ENCODE measurements around the gene CT45A8. TPM values are rescaled to one million over a fixed set of nuclear protein-coding genes. Genes with fewer than 3 reads are reported as not detected.
A peak's percentile ranks its signal among the peaks of the same experiment; 100 is the strongest.
"Not testable (repeated sequence)": the region's sequence is repeated elsewhere in the genome, so short reads cannot be mapped to it uniquely, and the experiment has no call there.

CT45A8 gene
- total and polyA plus RNA-seq, 11 donors = not detected

DNA sequence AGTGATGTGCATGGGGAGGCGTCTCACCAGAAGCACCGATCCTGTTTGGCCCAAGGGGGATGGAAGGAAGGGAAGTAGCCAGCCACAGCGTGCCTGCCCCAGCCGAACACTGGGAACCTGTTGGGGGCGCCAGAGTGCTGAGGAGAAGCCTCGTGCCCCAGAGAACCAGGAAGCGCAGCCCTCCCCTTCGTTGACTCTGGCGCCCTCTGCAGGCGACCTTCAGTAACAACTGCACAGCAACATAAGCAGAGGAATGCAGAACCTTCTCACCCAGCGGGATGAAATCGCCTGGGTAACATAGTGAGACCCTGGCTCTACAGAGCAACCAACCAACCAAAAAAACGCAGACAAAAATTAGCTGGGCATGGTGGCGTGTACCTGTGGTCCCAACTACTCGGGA lies 34.6 kb upstream of the CT45A8 start:
- ATAC-seq; H3K27ac ChIP-seq; H3K4me1 ChIP-seq; H3K27me3 ChIP-seq; H3K36me3 ChIP-seq; H3K9me3 ChIP-seq; H3K4me3 ChIP-seq; DNase-seq; intact Hi-C loops (cut with DNase I): not testable (repeated sequence)
- WGBS, 4 donors = 63 to 79% (median 73%) methylated on average over 5 to 14 of the region's 15 CpGs
- TF ChIP-seq, protein P1, sequence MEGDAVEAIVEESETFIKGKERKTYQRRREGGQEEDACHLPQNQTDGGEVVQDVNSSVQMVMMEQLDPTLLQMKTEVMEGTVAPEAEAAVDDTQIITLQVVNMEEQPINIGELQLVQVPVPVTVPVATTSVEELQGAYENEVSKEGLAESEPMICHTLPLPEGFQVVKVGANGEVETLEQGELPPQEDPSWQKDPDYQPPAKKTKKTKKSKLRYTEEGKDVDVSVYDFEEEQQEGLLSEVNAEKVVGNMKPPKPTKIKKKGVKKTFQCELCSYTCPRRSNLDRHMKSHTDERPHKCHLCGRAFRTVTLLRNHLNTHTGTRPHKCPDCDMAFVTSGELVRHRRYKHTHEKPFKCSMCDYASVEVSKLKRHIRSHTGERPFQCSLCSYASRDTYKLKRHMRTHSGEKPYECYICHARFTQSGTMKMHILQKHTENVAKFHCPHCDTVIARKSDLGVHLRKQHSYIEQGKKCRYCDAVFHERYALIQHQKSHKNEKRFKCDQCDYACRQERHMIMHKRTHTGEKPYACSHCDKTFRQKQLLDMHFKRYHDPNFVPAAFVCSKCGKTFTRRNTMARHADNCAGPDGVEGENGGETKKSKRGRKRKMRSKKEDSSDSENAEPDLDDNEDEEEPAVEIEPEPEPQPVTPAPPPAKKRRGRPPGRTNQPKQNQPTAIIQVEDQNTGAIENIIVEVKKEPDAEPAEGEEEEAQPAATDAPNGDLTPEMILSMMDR (IDR thresholded peaks at IDR 0.05) = peak in 1 of 12 donors; percentile 6

DNA sequence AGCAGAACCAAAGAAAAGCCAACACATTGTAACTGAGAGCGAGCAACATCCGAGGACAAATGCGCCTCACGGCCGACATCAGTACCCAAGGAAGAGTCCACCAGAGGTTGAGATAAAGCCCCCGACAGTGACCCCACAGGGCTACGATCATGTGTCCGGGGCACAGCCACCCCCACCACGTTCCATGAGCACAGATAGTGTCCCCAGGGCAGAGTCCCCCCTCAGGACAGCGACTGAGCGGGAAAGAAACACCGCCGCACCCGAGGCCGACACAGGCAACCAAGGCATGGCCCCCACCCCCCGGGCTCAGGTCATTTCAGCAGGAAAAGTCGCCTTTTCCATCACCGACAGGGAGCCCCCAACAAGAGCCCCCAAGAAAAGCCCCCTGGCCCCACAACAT lies 33.9 kb upstream of the CT45A8 start:
- H3K27ac ChIP-seq; H3K36me3 ChIP-seq; ATAC-seq; H3K4me1 ChIP-seq; H3K27me3 ChIP-seq; H3K9me3 ChIP-seq; intact Hi-C loops (cut with DNase I); H3K4me3 ChIP-seq: not testable (repeated sequence)
- 81 to 91% (median 90%) methylated on average over 9 to 12 of the region's 18 CpGs for WGBS, 4 donors
- DNase-seq = peak in 1 of 5 donors; percentile 37

DNA sequence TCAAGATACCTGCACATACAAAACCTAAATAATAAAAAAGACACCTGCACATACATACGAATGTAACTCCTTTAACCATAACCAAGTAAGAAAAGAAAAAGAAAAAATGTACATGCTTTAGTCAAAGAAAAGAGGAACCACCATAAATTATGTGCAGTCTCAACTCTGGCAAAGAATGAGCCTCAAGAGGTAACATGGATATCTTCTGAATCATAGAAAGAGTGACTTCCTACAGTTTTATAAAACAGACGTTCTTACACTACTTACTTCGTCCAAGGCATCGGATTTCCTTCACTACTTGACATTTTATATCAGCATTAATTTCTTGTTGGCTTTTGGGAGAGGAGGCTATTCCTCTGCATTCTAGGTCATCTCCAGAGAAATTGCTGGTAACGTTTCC lies 28.4 kb upstream of the CT45A8 start:
- H3K9me3 ChIP-seq; H3K36me3 ChIP-seq; H3K4me1 ChIP-seq; ATAC-seq; H3K27me3 ChIP-seq; H3K27ac ChIP-seq; H3K4me3 ChIP-seq; intact Hi-C loops (cut with DNase I); DNase-seq: not testable (repeated sequence)
- 54 to 70% (median 65%) methylated on average over 4 to 5 of the region's 5 CpGs for WGBS, 4 donors

DNA sequence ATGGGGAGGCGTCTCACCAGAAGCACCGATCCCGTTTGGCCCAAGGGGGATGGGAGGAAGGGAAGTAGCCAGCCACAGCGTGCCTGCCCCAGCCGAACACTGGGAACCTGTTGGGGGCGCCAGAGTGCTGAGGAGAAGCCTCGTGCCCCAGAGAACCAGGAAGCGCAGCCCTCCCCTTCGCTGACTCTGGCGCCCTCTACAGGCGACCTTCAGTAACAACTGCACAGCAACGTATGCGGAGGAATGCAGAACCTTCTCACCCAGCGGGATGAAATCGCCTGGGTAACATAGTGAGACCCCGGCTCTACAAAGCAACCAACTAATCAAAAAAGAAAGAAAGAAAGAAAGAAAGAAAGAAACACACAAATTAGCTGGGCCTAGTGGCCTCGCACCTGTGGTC lies 17.4 kb upstream of the CT45A8 start, which contains the start of gene CT45A9:
Gene CT45A9 (minus strand): TSS at position 101 of the 400 bp plus-strand sequence. CDS start 3,751 bp downstream, outside the sequence.
- H3K9me3 ChIP-seq; DNase-seq; H3K36me3 ChIP-seq; H3K27ac ChIP-seq; H3K4me3 ChIP-seq; intact Hi-C loops (cut with DNase I); ATAC-seq; H3K27me3 ChIP-seq; H3K4me1 ChIP-seq: not testable (repeated sequence)
- no CpG with 5 or more reads among the region's 17 CpGs for WGBS, 4 donors

DNA sequence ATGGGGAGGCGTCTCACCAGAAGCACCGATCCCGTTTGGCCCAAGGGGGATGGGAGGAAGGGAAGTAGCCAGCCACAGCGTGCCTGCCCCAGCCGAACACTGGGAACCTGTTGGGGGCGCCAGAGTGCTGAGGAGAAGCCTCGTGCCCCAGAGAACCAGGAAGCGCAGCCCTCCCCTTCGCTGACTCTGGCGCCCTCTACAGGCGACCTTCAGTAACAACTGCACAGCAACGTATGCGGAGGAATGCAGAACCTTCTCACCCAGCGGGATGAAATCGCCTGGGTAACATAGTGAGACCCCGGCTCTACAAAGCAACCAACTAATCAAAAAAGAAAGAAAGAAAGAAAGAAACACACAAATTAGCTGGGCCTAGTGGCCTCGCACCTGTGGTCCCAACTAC lies 17.2 kb downstream of the CT45A8 start, which contains the start of gene CT45A7:
Gene CT45A7 (minus strand): TSS at position 101 of the 400 bp plus-strand sequence. CDS start 3,747 bp downstream, outside the sequence.
- DNase-seq; intact Hi-C loops (cut with DNase I); H3K36me3 ChIP-seq; H3K27ac ChIP-seq; H3K4me3 ChIP-seq; H3K27me3 ChIP-seq; H3K4me1 ChIP-seq; H3K9me3 ChIP-seq; ATAC-seq: not testable (repeated sequence)
- WGBS, 4 donors = no CpG with 5 or more reads among the region's 17 CpGs

DNA sequence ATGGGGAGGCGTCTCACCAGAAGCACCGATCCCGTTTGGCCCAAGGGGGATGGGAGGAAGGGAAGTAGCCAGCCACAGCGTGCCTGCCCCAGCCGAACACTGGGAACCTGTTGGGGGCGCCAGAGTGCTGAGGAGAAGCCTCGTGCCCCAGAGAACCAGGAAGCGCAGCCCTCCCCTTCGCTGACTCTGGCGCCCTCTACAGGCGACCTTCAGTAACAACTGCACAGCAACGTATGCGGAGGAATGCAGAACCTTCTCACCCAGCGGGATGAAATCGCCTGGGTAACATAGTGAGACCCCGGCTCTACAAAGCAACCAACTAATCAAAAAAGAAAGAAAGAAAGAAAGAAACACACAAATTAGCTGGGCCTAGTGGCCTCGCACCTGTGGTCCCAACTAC lies 34.4 kb downstream of the CT45A8 start, which contains the start of gene CT45A2:
Gene CT45A2 (minus strand): TSS at position 101 of the 400 bp plus-strand sequence. CDS start 3,747 bp downstream, outside the sequence.
- no CpG with 5 or more reads among the region's 17 CpGs for WGBS, 4 donors
- not testable (repeated sequence) for H3K4me3 ChIP-seq, ATAC-seq

DNA sequence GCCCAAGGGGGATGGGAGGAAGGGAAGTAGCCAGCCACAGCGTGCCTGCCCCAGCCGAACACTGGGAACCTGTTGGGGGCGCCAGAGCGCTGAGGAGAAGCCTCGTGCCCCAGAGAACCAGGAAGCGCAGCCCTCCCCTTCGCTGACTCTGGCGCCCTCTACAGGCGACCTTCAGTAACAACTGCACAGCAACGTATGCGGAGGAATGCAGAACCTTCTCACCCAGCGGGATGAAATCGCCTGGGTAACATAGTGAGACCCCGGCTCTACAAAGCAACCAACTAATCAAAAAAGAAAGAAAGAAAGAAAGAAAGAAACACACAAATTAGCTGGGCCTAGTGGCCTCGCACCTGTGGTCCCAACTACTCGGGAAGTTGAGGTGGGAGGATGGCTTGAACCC lies 51.7 kb downstream of the CT45A8 start, which contains the start of gene CT45A6:
Gene CT45A6 (minus strand): TSS at position 101 of the 400 bp plus-strand sequence. CDS start 3,794 bp downstream, outside the sequence.
- DNase-seq; H3K9me3 ChIP-seq; H3K4me3 ChIP-seq; H3K36me3 ChIP-seq; intact Hi-C loops (cut with DNase I); ATAC-seq; H3K4me1 ChIP-seq; H3K27me3 ChIP-seq; H3K27ac ChIP-seq: not testable (repeated sequence)
- WGBS, 4 donors = no CpG with 5 or more reads among the region's 16 CpGs

More for the DNA sequence above, 34.4 kb downstream of the CT45A8 start, which contains the start of gene CT45A2:
- H3K36me3 ChIP-seq; intact Hi-C loops (cut with DNase I); H3K4me1 ChIP-seq; H3K27ac ChIP-seq; H3K9me3 ChIP-seq; DNase-seq; H3K27me3 ChIP-seq: not testable (repeated sequence)

Other genes starting within 250 kb of the CT45A8 start
- gene CT45A1, start 140.9 kb downstream of the CT45A8 start, total RNA-seq = not detected
- gene CT45A1, start 140.9 kb downstream of the CT45A8 start, polyA plus RNA-seq = not detected
- not detected for gene CT45A3, start 86.3 kb downstream of the CT45A8 start, total RNA-seq
- not detected for gene CT45A3, start 86.3 kb downstream of the CT45A8 start, polyA plus RNA-seq
- gene CT45A5, start 69.0 kb downstream of the CT45A8 start, total RNA-seq = not detected
- not detected for gene CT45A5, start 69.0 kb downstream of the CT45A8 start, polyA plus RNA-seq
- gene CT45A6, start 51.8 kb downstream of the CT45A8 start, total RNA-seq = not detected
- gene CT45A6, start 51.8 kb downstream of the CT45A8 start, polyA plus RNA-seq = not detected
- not detected for gene CT45A2, start 34.5 kb downstream of the CT45A8 start, total RNA-seq
- not detected for gene CT45A2, start 34.5 kb downstream of the CT45A8 start, polyA plus RNA-seq
- gene CT45A7, start 17.3 kb downstream of the CT45A8 start, total RNA-seq = not detected
- not detected for gene CT45A7, start 17.3 kb downstream of the CT45A8 start, polyA plus RNA-seq
- not detected for gene CT45A9, start 17.3 kb upstream of the CT45A8 start, total RNA-seq
- not detected for gene CT45A9, start 17.3 kb upstream of the CT45A8 start, polyA plus RNA-seq
- not detected for gene CT45A10, start 38.9 kb upstream of the CT45A8 start, total RNA-seq
- gene CT45A10, start 38.9 kb upstream of the CT45A8 start, polyA plus RNA-seq = not detected
- gene SAGE1, start 39.2 kb upstream of the CT45A8 start, total RNA-seq = not detected
- not detected for gene SAGE1, start 39.2 kb upstream of the CT45A8 start, polyA plus RNA-seq
- gene MMGT1, start 119.5 kb upstream of the CT45A8 start, total RNA-seq = 10 to 100 TPM; 22.8 to 34.4 (median 26.5) TPM
- gene MMGT1, start 119.5 kb upstream of the CT45A8 start, polyA plus RNA-seq = 10 to 100 TPM in 1 of 2 donors, 1 to 10 TPM in 1; 1.6 to 28.6 TPM
- gene SLC9A6, start 130.9 kb upstream of the CT45A8 start, total RNA-seq = 10 to 100 TPM; 14.3 to 23.2 (median 15.6) TPM
- gene SLC9A6, start 130.9 kb upstream of the CT45A8 start, polyA plus RNA-seq = 10 to 100 TPM; 10.6 to 20.5 TPM